Measurements from ENCODE around the gene APBA1.
"Not testable (repeated sequence)": the region's sequence is repeated elsewhere in the genome, so short reads cannot be mapped to it uniquely, and the experiment has no call there.

- not testable (repeated sequence) for TF ChIP-seq CTCF, POLR2AphosphoS5, EP300 (IDR thresholded peaks at IDR 0.05)
Measured at GRCh38 chr9:69439654-69440053, 232.5 kb downstream of the APBA1 start.

Data from suprapubic skin (tissue), 4 donors.